ENCODE measurements around the gene ARHGAP28. TPM values are rescaled to one million over a fixed set of nuclear protein-coding genes. Genes with fewer than 3 reads are reported as not detected.

The ARHGAP28 gene
- total RNA-seq, 4 donors from 2014 or later = 0.52 to 1.7 (median 0.75) TPM

GRCh38 chr18:6730416-6731221, 1.1 kb downstream of the ARHGAP28 start:
- WGBS = 50% methylated on average over 4 of the region's 4 CpGs
- Histone ChIP-seq H3K9me3 (no peaks in the 10 kb centered on the region), H3K4me1 (peaks cover 3 to 14% (median 8%) of the 10 kb centered on the region in 4 donors), H3K36me3 (no peaks in the 10 kb centered on the region), H3K4me3 (peak overlapping the region in 1 of 4 donors; percentile 66), H3K27me3 (peaks cover 0 to 7% (median 0%) of the 10 kb centered on the region in 4 donors), H3K27ac (replicated peaks in 1 of 4) (peak overlapping the region in 1 of 4 donors; percentile 36)
- TF ChIP-seq POLR2AphosphoS5 (IDR thresholded peaks at IDR 0.05) = no peak
- no peak for TF ChIP-seq EP300 (IDR thresholded peaks at IDR 0.05)
- no peak for TF ChIP-seq CTCF (IDR thresholded peaks at IDR 0.05)
- TF ChIP-seq POLR2A (IDR thresholded peaks at IDR 0.05; ENCODE audit: low read depth) = no peak
- no peak for DNase-seq (ENCODE audit: extremely low spot score)
- intact Hi-C loops (cut with DNase I) = no loop called here

GRCh38 chr18:6731222-6731596, 1.7 kb downstream of the ARHGAP28 start:
- DNase-seq (ENCODE audit: extremely low spot score) = no peak
- H3K9me3 ChIP-seq = no peaks in the 10 kb centered on the region
- TF ChIP-seq CTCF (IDR thresholded peaks at IDR 0.05) (no peak), EP300 (IDR thresholded peaks at IDR 0.05) (no peak)
- H3K4me3 ChIP-seq = no peak overlapping the region
- no peaks in the 10 kb centered on the region for H3K36me3 ChIP-seq
- H3K27me3 ChIP-seq = peaks cover 0 to 7% (median 0%) of the 10 kb centered on the region in 4 donors
- WGBS = 66% methylated on average over 6 of the region's 6 CpGs
- peaks cover 3 to 14% (median 8%) of the 10 kb centered on the region in 4 donors for H3K4me1 ChIP-seq
- no peak overlapping the region for H3K27ac ChIP-seq (replicated peaks in 1 of 4)
- intact Hi-C loops (cut with DNase I) = no loop called here

- intact Hi-C loops (cut with DNase I) = no loop called here
- TF ChIP-seq POLR2A (IDR thresholded peaks at IDR 0.05; ENCODE audit: low read depth) (no peak), POLR2AphosphoS5 (IDR thresholded peaks at IDR 0.05) (no peak), CTCF (IDR thresholded peaks at IDR 0.05) (no peak), EP300 (IDR thresholded peaks at IDR 0.05) (no peak)
- H3K27me3 ChIP-seq = peaks cover 0 to 7% (median 0%) of the 10 kb centered on the region in 4 donors
- H3K4me1 ChIP-seq = peaks cover 3 to 14% (median 8%) of the 10 kb centered on the region in 4 donors
- no peaks in the 10 kb centered on the region for H3K9me3 ChIP-seq
- no peak overlapping the region for H3K27ac ChIP-seq (replicated peaks in 1 of 4)
- H3K36me3 ChIP-seq = no peaks in the 10 kb centered on the region
- WGBS = 92% methylated on average over 2 of the region's 2 CpGs
- no peak for DNase-seq (ENCODE audit: extremely low spot score)
- no peak overlapping the region for H3K4me3 ChIP-seq
These were observed 3.4 kb downstream of the ARHGAP28 start for GRCh38 chr18:6732952-6733351.

DNA sequence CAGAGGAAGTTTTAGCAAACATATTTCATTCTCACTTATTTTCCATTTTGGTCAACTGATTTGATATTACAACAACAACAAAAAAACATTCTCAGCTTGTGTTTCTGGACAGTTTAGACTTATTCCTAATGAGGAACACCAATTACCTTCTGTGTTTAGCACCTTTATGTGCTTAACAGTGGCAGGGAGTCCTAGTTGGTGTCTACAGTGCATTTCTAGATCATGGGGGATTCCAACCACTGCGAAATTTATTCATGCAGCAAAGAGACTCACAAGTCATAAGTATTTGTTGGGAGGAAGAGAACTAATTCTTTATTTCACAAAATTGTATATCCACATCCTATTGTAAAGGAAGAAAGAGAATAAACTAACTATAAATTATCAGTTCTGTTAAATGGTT, 4.2 kb downstream of the ARHGAP28 start:
- Histone ChIP-seq H3K4me3 (no peak overlapping the region), H3K9me3 (no peaks in the 10 kb centered on the region), H3K27ac (replicated peaks in 1 of 4) (no peak overlapping the region), H3K27me3 (peaks cover 0 to 7% (median 0%) of the 10 kb centered on the region in 4 donors), H3K36me3 (no peaks in the 10 kb centered on the region), H3K4me1 (peaks cover 3 to 11% (median 7%) of the 10 kb centered on the region in 4 donors)
- 85% methylated on average over 1 of the region's 1 CpG for WGBS
- TF ChIP-seq POLR2AphosphoS5 (IDR thresholded peaks at IDR 0.05) = no peak
- no peak for TF ChIP-seq CTCF (IDR thresholded peaks at IDR 0.05)
- TF ChIP-seq POLR2A (IDR thresholded peaks at IDR 0.05; ENCODE audit: low read depth) = no peak
- TF ChIP-seq EP300 (IDR thresholded peaks at IDR 0.05) = no peak
- intact Hi-C loops (cut with DNase I) = no loop called here
- DNase-seq (ENCODE audit: extremely low spot score) = no peak
